ENCODE data around the gene PRKCZ.

The PRKCZ gene

GRCh38 chr1:2049225-2049717 lies 940 bp upstream of the PRKCZ start:
- Histone ChIP-seq H4K8ac (ENCODE audit: low read depth, low read length) (no peak overlapping the region), H3K18ac (ENCODE audit: low read length) (peak overlapping the region; percentile 95), H3K23ac (ENCODE audit: low read depth, low read length, poor library complexity) (peak overlapping the region; percentile 89), H4K91ac (ENCODE audit: low read depth, low read length, poor library complexity) (no peak overlapping the region), H3K4ac (ENCODE audit: low read length) (no peak overlapping the region), H2AFZ (ENCODE audit: low read length) (no peak overlapping the region), H3K9ac (ENCODE audit: low read depth, low read length, poor library complexity) (peak overlapping the region; percentile 71), H2AK5ac (ENCODE audit: low read depth, low read length) (peak overlapping the region; percentile 99), H3K9me3 (replicated peaks in 1 of 2; ENCODE audit: control insufficient read depth in 2 of 2, insufficient read depth in 1 of 2, low read depth in 1 of 2, low read length in 2 of 2) (no peaks in the 10 kb centered on the region), H3K27me3 (ENCODE audit: control insufficient read depth in 3 of 3, insufficient read depth in 3 of 3, low read depth in 1 of 3, low read length in 3 of 3) (peaks cover 0 to 94% (median 44%) of the 10 kb centered on the region in 3 experiments), H3K4me3 (ENCODE audit: low read length in 2 of 2) (peak overlapping the region in 1 of 2 donors; percentile 82), H2BK12ac (ENCODE audit: low read length) (peak overlapping the region; percentile 75), H2BK120ac (ENCODE audit: low read depth, low read length) (no peak overlapping the region), H3K27ac (replicated peaks; ENCODE audit: low read length) (no peak overlapping the region), H3K4me1 (ENCODE audit: control insufficient read depth in 2 of 2, insufficient read depth in 1 of 2, low read depth in 1 of 2, low read length in 2 of 2) (peaks cover 3 to 26% of the 10 kb centered on the region in 2 donors), H2BK5ac (ENCODE audit: low read length) (no peak overlapping the region), H3K79me1 (ENCODE audit: low read depth, low read length) (peaks cover 13% of the 10 kb centered on the region), H3K4me2 (ENCODE audit: insufficient read depth, low read length, poor library complexity, severe bottlenecking) (peak overlapping the region; percentile 71), H3K36me3 (replicated peaks in 1 of 2; ENCODE audit: control insufficient read depth in 2 of 2, insufficient read depth in 2 of 2, low read length in 2 of 2) (no peaks in the 10 kb centered on the region), H2BK15ac (ENCODE audit: low read length) (no peak overlapping the region), H3K14ac (ENCODE audit: low read length) (peak overlapping the region; percentile 25)
- no CpG with 5 or more reads among the region's 14 CpGs for WGBS, 2 donors (ENCODE audit: extremely low coverage in 2 of 2, insufficient read length in 2 of 2, insufficient replicate concordance in 1 of 2)
- DNase-seq (ENCODE audit: low spot score) = no peak

GRCh38 chr1:2050461-2050792 lies 216 bp downstream of the PRKCZ start:
- Histone ChIP-seq H4K8ac (ENCODE audit: low read depth, low read length) (peak overlapping the region; percentile 82), H3K23ac (ENCODE audit: low read depth, low read length, poor library complexity) (peak overlapping the region; percentile 65), H3K4me3 (ENCODE audit: low read length in 2 of 2) (peak overlapping the region in 1 of 2 donors; percentile 95), H3K4me1 (ENCODE audit: control insufficient read depth in 2 of 2, insufficient read depth in 1 of 2, low read depth in 1 of 2, low read length in 2 of 2) (peaks cover 3 to 21% of the 10 kb centered on the region in 2 donors), H4K91ac (ENCODE audit: low read depth, low read length, poor library complexity) (no peak overlapping the region), H3K14ac (ENCODE audit: low read length) (peak overlapping the region; percentile 38), H3K36me3 (replicated peaks in 1 of 2; ENCODE audit: control insufficient read depth in 2 of 2, insufficient read depth in 2 of 2, low read length in 2 of 2) (peaks cover 0 to 2% of the 10 kb centered on the region in 2 donors), H2BK15ac (ENCODE audit: low read length) (no peak overlapping the region), H2AFZ (ENCODE audit: low read length) (no peak overlapping the region), H2BK5ac (ENCODE audit: low read length) (no peak overlapping the region), H2BK12ac (ENCODE audit: low read length) (peak overlapping the region; percentile 22), H2BK120ac (ENCODE audit: low read depth, low read length) (no peak overlapping the region), H3K4me2 (ENCODE audit: insufficient read depth, low read length, poor library complexity, severe bottlenecking) (peak overlapping the region; percentile 96), H3K4ac (ENCODE audit: low read length) (no peak overlapping the region), H3K27me3 (ENCODE audit: control insufficient read depth in 3 of 3, insufficient read depth in 3 of 3, low read depth in 1 of 3, low read length in 3 of 3) (peaks cover 0 to 88% (median 40%) of the 10 kb centered on the region in 3 experiments), H3K27ac (replicated peaks; ENCODE audit: low read length) (no peak overlapping the region), H3K18ac (ENCODE audit: low read length) (peak overlapping the region; percentile 94), H3K9me3 (replicated peaks in 1 of 2; ENCODE audit: control insufficient read depth in 2 of 2, insufficient read depth in 1 of 2, low read depth in 1 of 2, low read length in 2 of 2) (no peaks in the 10 kb centered on the region), H3K9ac (ENCODE audit: low read depth, low read length, poor library complexity) (peak overlapping the region; percentile 91), H3K79me1 (ENCODE audit: low read depth, low read length) (peaks cover 14% of the 10 kb centered on the region), H2AK5ac (ENCODE audit: low read depth, low read length) (peak overlapping the region; percentile 88)
- WGBS, 2 donors (ENCODE audit: extremely low coverage in 2 of 2, insufficient read length in 2 of 2, insufficient replicate concordance in 1 of 2) = no CpG with 5 or more reads among the region's 51 CpGs
- DNase-seq (ENCODE audit: low spot score) = no peak

GRCh38 chr1:2050793-2051682 lies 827 bp downstream of the PRKCZ start:
- no peak for DNase-seq (ENCODE audit: low spot score)
- Histone ChIP-seq H3K4me1 (ENCODE audit: control insufficient read depth in 2 of 2, insufficient read depth in 1 of 2, low read depth in 1 of 2, low read length in 2 of 2) (peaks cover 3 to 21% of the 10 kb centered on the region in 2 donors), H2AK5ac (ENCODE audit: low read depth, low read length) (peak overlapping the region; percentile 88), H3K79me1 (ENCODE audit: low read depth, low read length) (peaks cover 16% of the 10 kb centered on the region), H3K14ac (ENCODE audit: low read length) (peak overlapping the region; percentile 38), H3K36me3 (replicated peaks in 1 of 2; ENCODE audit: control insufficient read depth in 2 of 2, insufficient read depth in 2 of 2, low read length in 2 of 2) (peaks cover 0 to 2% of the 10 kb centered on the region in 2 donors), H3K27me3 (ENCODE audit: control insufficient read depth in 3 of 3, insufficient read depth in 3 of 3, low read depth in 1 of 3, low read length in 3 of 3) (peaks cover 0 to 85% (median 34%) of the 10 kb centered on the region in 3 experiments), H3K23ac (ENCODE audit: low read depth, low read length, poor library complexity) (peak overlapping the region; percentile 65), H4K91ac (ENCODE audit: low read depth, low read length, poor library complexity) (no peak overlapping the region), H3K27ac (replicated peaks; ENCODE audit: low read length) (no peak overlapping the region), H4K8ac (ENCODE audit: low read depth, low read length) (no peak overlapping the region), H2BK120ac (ENCODE audit: low read depth, low read length) (no peak overlapping the region), H2BK12ac (ENCODE audit: low read length) (no peak overlapping the region), H3K9me3 (replicated peaks in 1 of 2; ENCODE audit: control insufficient read depth in 2 of 2, insufficient read depth in 1 of 2, low read depth in 1 of 2, low read length in 2 of 2) (no peaks in the 10 kb centered on the region), H2BK15ac (ENCODE audit: low read length) (peak overlapping the region; percentile 49), H3K4me3 (ENCODE audit: low read length in 2 of 2) (peak overlapping the region in 1 of 2 donors; percentile 95), H2BK5ac (ENCODE audit: low read length) (no peak overlapping the region), H3K9ac (ENCODE audit: low read depth, low read length, poor library complexity) (peak overlapping the region; percentile 91), H3K18ac (ENCODE audit: low read length) (peak overlapping the region; percentile 94), H3K4ac (ENCODE audit: low read length) (no peak overlapping the region), H2AFZ (ENCODE audit: low read length) (no peak overlapping the region), H3K4me2 (ENCODE audit: insufficient read depth, low read length, poor library complexity, severe bottlenecking) (peak overlapping the region; percentile 96)
- WGBS, 2 donors (ENCODE audit: extremely low coverage in 2 of 2, insufficient read length in 2 of 2, insufficient replicate concordance in 1 of 2) = no CpG with 5 or more reads among the region's 84 CpGs

GRCh38 chr1:2052054-2052679 lies 2.0 kb downstream of the PRKCZ start:
- Histone ChIP-seq H3K4me3 (ENCODE audit: low read length in 2 of 2) (no peak overlapping the region), H2AFZ (ENCODE audit: low read length) (no peak overlapping the region), H2BK120ac (ENCODE audit: low read depth, low read length) (no peak overlapping the region), H4K91ac (ENCODE audit: low read depth, low read length, poor library complexity) (no peak overlapping the region), H3K27ac (replicated peaks; ENCODE audit: low read length) (no peak overlapping the region), H3K23ac (ENCODE audit: low read depth, low read length, poor library complexity) (peak overlapping the region; percentile 8), H3K9ac (ENCODE audit: low read depth, low read length, poor library complexity) (no peak overlapping the region), H3K18ac (ENCODE audit: low read length) (peak overlapping the region; percentile 17), H2AK5ac (ENCODE audit: low read depth, low read length) (no peak overlapping the region), H4K8ac (ENCODE audit: low read depth, low read length) (no peak overlapping the region), H3K4me1 (ENCODE audit: control insufficient read depth in 2 of 2, insufficient read depth in 1 of 2, low read depth in 1 of 2, low read length in 2 of 2) (peaks cover 2 to 15% of the 10 kb centered on the region in 2 donors), H2BK5ac (ENCODE audit: low read length) (no peak overlapping the region), H3K79me1 (ENCODE audit: low read depth, low read length) (peaks cover 19% of the 10 kb centered on the region), H3K4me2 (ENCODE audit: insufficient read depth, low read length, poor library complexity, severe bottlenecking) (peak overlapping the region; percentile 14), H3K9me3 (replicated peaks in 1 of 2; ENCODE audit: control insufficient read depth in 2 of 2, insufficient read depth in 1 of 2, low read depth in 1 of 2, low read length in 2 of 2) (no peaks in the 10 kb centered on the region), H2BK12ac (ENCODE audit: low read length) (peak overlapping the region; percentile 41), H3K36me3 (replicated peaks in 1 of 2; ENCODE audit: control insufficient read depth in 2 of 2, insufficient read depth in 2 of 2, low read length in 2 of 2) (peaks cover 0 to 2% of the 10 kb centered on the region in 2 donors), H3K14ac (ENCODE audit: low read length) (peak overlapping the region; percentile 64), H2BK15ac (ENCODE audit: low read length) (no peak overlapping the region), H3K27me3 (ENCODE audit: control insufficient read depth in 3 of 3, insufficient read depth in 3 of 3, low read depth in 1 of 3, low read length in 3 of 3) (peaks cover 0 to 74% (median 29%) of the 10 kb centered on the region in 3 experiments), H3K4ac (ENCODE audit: low read length) (no peak overlapping the region)
- no peak for DNase-seq (ENCODE audit: low spot score)
- no CpG with 5 or more reads among the region's 16 CpGs for WGBS, 2 donors (ENCODE audit: extremely low coverage in 2 of 2, insufficient read length in 2 of 2, insufficient replicate concordance in 1 of 2)

Data from neuronal stem cell (in vitro differentiated cells).